ENCODE measurements around the gene MEOX1.

GRCh38 chr17:43620581-43620980, 41.1 kb downstream of the MEOX1 start:
- no peak for TF ChIP-seq ZNF446 (CRISPR knock-in tag; IDR thresholded peaks at IDR 0.05)
- no peak for TF ChIP-seq E2F1 (CRISPR knock-in tag; IDR thresholded peaks at IDR 0.05)
- no peak for TF ChIP-seq ZFP82 (CRISPR knock-in tag; IDR thresholded peaks at IDR 0.05; ENCODE audit: borderline replicate concordance)
- TF ChIP-seq NFRKB (IDR thresholded peaks at IDR 0.05) = no peak
- no peak for TF ChIP-seq BCL3 (CRISPR knock-in tag; IDR thresholded peaks at IDR 0.05)
- TF ChIP-seq JUN (CRISPR knock-in tag; IDR thresholded peaks at IDR 0.05) = no peak
- TF ChIP-seq TARDBP (CRISPR knock-in tag; IDR thresholded peaks at IDR 0.05) = no peak
- TF ChIP-seq ZFX (CRISPR knock-in tag; IDR thresholded peaks at IDR 0.05; ENCODE audit: low read depth) = no peak
- TF ChIP-seq DMAP1 (CRISPR knock-in tag; IDR thresholded peaks at IDR 0.05) = no peak
- TF ChIP-seq MAZ (IDR thresholded peaks at IDR 0.05; ENCODE audit: borderline replicate concordance, low read depth, low read length) = no peak
- TF ChIP-seq MAZ (CRISPR knock-in tag; IDR thresholded peaks at IDR 0.05; ENCODE audit: low read depth) = no peak
- no peak for TF ChIP-seq ZBTB10 (CRISPR knock-in tag; IDR thresholded peaks at IDR 0.05; ENCODE audit: borderline replicate concordance)
- TF ChIP-seq CTCF (CRISPR knock-in tag; IDR thresholded peaks at IDR 0.05) = no peak
- TF ChIP-seq NFE2L2 (IDR thresholded peaks at IDR 0.05; ENCODE audit: low read length) = no peak
- no peak for TF ChIP-seq ZNF318 (CRISPR knock-in tag; IDR thresholded peaks at IDR 0.05)
